Calu3 (cell line): ENCODE data around the gene SIM1. TPM values are rescaled to one million over a fixed set of nuclear protein-coding genes. Genes with fewer than 3 reads are reported as not detected.

Experiments used
- BruUV-seq: library from RNA; stranded (reverse); fragments of 400-500 nt; replicated peaks from 2 replicates; lab custom pipeline; 2021; lab: Mats Ljungman, UMichigan
- CTCF ChIA-PET: fragments of 300-600 bp; sonication (Branson Sonifier 250); formaldehyde crosslinking; loops from one replicate; lab custom pipeline; 2022; ENCODE audit warnings: antibody characterized with exemption; lab: Charles Lee
- DNase-seq: peaks from one replicate; pipeline ENCODE4 v3.0.0; 2022
- H3K27ac Mint-ChIP-seq: one replicate; pipeline ENCODE4 v1.8.0; 2022; ENCODE audit warnings: mixed read lengths; ENCODE audit not compliant: unreplicated experiment
- H3K27me3 Mint-ChIP-seq: one replicate; pipeline ENCODE4 v1.8.0; 2022; ENCODE audit warnings: mixed read lengths; ENCODE audit not compliant: unreplicated experiment
- H3K36me3 Mint-ChIP-seq: one replicate; pipeline ENCODE4 v1.8.0; 2022; ENCODE audit warnings: mild to moderate bottlenecking, moderate library complexity, mixed read lengths; ENCODE audit not compliant: insufficient read depth, unreplicated experiment
- H3K4me1 Mint-ChIP-seq: one replicate; pipeline ENCODE4 v1.8.0; 2022; ENCODE audit warnings: mild to moderate bottlenecking, low read depth, mixed read lengths; ENCODE audit not compliant: unreplicated experiment
- H3K4me3 Mint-ChIP-seq: one replicate; pipeline ENCODE4 v1.8.0; 2022; ENCODE audit warnings: mild to moderate bottlenecking, low read depth, moderate library complexity, mixed read lengths; ENCODE audit not compliant: unreplicated experiment
- H3K9me3 Mint-ChIP-seq: one replicate; pipeline ENCODE4 v1.8.0; 2022; ENCODE audit warnings: low read depth, mixed read lengths; ENCODE audit not compliant: unreplicated experiment
- CTCF ChIP-seq: fragments of 200-600 bp; IDR thresholded peaks from one replicate; pipeline ENCODE4 v1.8.0; 2022; ENCODE audit warnings: antibody characterized with exemption; ENCODE audit not compliant: unreplicated experiment
- intact Hi-C: fragments of 100-400 bp; cut with micrococcal nuclease; formaldehyde crosslinking; loops from one replicate; pipeline ENCODE4 v1.10.0; 2022; ENCODE audit not compliant: unreplicated experiment
- total RNA-seq: library from RNA; stranded (reverse); gene quantifications from 2 replicates; pipeline ENCODE4 v1.2.3, GENCODE V29; 2022

The SIM1 gene
- total RNA-seq, 1 experiment from 2014 or later: not detected

GRCh38 chr6:100446115-100447080 is 18.3 kb downstream of the SIM1 start:
- H3K9me3 Mint-ChIP-seq: no peaks in the 10 kb centered on the region
- H3K27ac Mint-ChIP-seq: no peak overlapping the region
- CTCF ChIA-PET: no interaction called here
- no TSS peak for BruUV-seq
- no peaks in the 10 kb centered on the region for H3K4me1 Mint-ChIP-seq
- no peak for DNase-seq
- H3K4me3 Mint-ChIP-seq: no peak overlapping the region
- no peak for TF ChIP-seq CTCF
- intact Hi-C loops: no loop called here
- H3K36me3 Mint-ChIP-seq: no peaks in the 10 kb centered on the region
- no peaks in the 10 kb centered on the region for H3K27me3 Mint-ChIP-seq

- H3K36me3 Mint-ChIP-seq: no peaks in the 10 kb centered on the region
- H3K27ac Mint-ChIP-seq: no peak overlapping the region
- CTCF ChIA-PET: no interaction called here
- no TSS peak for BruUV-seq
- no peaks in the 10 kb centered on the region for H3K27me3 Mint-ChIP-seq
- no peaks in the 10 kb centered on the region for H3K9me3 Mint-ChIP-seq
- intact Hi-C loops: no loop called here
- no peaks in the 10 kb centered on the region for H3K4me1 Mint-ChIP-seq
- no peak overlapping the region for H3K4me3 Mint-ChIP-seq
- no peak for TF ChIP-seq CTCF
- DNase-seq: no peak
These were observed 19.2 kb downstream of the SIM1 start for GRCh38 chr6:100445512-100445911.

- BruUV-seq: no TSS peak
- H3K4me3 Mint-ChIP-seq: no peak overlapping the region
- peaks cover 4% of the 10 kb centered on the region for H3K4me1 Mint-ChIP-seq
- intact Hi-C loops: no loop called here
- no peaks in the 10 kb centered on the region for H3K9me3 Mint-ChIP-seq
- H3K27ac Mint-ChIP-seq: no peak overlapping the region
- no peaks in the 10 kb centered on the region for H3K27me3 Mint-ChIP-seq
- no peaks in the 10 kb centered on the region for H3K36me3 Mint-ChIP-seq
- DNase-seq: no peak
- CTCF ChIA-PET: no interaction called here
- TF ChIP-seq CTCF: no peak
These were observed 23.8 kb downstream of the SIM1 start for GRCh38 chr6:100440935-100441334.

GRCh38 chr6:100435299-100435698 is 29.4 kb downstream of the SIM1 start:
- no peak for TF ChIP-seq CTCF
- H3K27me3 Mint-ChIP-seq: no peaks in the 10 kb centered on the region
- H3K9me3 Mint-ChIP-seq: no peaks in the 10 kb centered on the region
- intact Hi-C loops: no loop called here
- H3K4me3 Mint-ChIP-seq: no peak overlapping the region
- peak; percentile 28 for DNase-seq
- H3K27ac Mint-ChIP-seq: no peak overlapping the region
- peaks cover 27% of the 10 kb centered on the region for H3K4me1 Mint-ChIP-seq
- no peaks in the 10 kb centered on the region for H3K36me3 Mint-ChIP-seq
- no TSS peak for BruUV-seq
- CTCF ChIA-PET: interaction anchor here (1.0 kb wide), 1 partner anchor 152 kb away, joined by 3 read pairs; no protein-coding TSS in a partner anchor
